GM18505 (cell line): Measurements from ENCODE around the gene INPP5D.

Experiments used
- ATAC-seq: cut with Tn5 transposase; IDR thresholded peaks from one replicate; pipeline ENCODE4 v1.9.1; 2021; ENCODE audit not compliant: unreplicated experiment
- POLR2A ChIP-seq: IDR thresholded peaks from 4 replicates; pipeline ENCODE4 v1.6.1; 2011; ENCODE audit warnings: borderline replicate concordance; ENCODE audit not compliant: insufficient read depth, insufficient read length; ENCODE audit errors: extremely low read depth

INPP5D gene

DNA sequence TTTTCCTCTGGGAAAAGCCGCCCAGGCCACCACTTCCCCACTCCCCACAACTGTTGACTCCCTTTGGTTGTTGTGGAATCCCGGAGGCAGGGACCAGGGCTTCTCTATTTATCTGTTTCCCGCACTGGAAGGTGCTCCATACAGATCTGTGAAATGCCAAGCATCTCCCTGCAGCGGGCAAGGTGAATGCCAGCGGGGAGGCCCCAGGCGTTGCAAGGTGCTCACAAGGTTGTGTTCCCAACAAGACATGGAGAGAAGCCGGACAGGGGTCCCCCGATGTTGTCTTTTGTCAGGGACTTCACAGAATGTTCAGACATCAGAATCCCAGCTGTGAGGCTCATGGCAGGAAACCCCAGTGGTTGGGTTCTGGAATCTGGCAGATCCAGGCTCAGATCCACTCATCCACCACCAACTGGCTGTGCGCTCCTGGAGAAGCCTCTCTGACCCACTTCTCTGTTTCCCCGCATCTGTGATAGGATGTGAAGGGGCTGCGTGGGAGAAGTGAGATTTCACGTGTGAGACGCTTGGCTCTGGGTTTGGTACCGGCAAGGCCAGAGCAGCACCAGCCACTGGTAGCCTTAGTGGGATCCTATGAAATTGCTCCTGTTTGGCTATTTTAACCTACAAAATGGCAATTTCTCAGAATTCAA, 36.3 kb upstream of the INPP5D start:
- ATAC-seq, result no peak
- TF ChIP-seq POLR2A, result no peak

DNA sequence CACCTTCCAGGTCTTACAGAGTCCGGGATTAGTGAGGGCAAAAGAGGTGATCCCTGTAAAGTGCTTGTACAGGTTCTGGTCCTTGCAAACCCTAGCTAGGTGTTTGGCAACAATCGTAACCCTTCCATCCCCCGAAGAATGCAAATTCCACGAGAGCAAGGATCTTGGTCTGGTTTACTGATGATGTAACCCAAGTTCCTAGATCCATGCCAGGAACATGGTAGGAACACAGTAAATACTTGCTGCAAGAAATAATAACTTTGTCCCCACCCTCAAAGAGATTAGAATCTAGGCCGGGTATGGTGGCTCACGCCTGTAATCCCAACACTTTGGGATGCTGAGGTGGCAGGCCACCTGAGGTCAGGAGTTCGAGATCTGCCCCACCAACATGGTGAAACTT, 34.4 kb upstream of the INPP5D start:
- ATAC-seq, result no peak
- no peak for TF ChIP-seq POLR2A

DNA sequence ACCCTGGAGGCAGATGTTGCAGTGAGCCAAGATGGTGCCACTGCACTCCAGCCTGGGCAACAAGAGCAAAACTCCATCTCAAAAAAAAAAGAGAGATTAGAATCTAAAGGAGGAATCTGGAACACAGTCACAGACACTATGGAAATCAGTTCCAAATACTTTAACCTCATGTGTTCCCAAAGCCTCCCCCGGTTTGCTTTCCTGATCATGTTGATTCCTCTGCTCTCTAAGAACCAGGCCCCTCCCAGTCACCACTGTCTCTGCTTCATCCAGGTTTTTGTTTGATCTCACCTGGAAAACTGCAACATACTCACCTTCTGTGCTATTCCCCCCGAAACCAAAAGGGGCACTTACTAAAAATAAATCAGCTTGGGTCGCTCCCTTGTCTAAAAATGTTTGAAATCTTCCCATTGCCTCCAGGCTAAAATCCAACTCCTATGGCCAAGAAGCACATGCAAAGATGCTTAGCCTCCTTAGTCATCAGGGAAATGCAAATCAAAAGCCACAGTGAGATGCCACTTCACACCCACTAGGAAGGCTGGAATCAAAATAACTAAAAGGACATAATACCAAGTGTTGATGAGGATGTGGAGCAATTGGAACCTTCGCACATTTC, 33.8 kb upstream of the INPP5D start:
- ATAC-seq, result no peak
- no peak for TF ChIP-seq POLR2A

DNA sequence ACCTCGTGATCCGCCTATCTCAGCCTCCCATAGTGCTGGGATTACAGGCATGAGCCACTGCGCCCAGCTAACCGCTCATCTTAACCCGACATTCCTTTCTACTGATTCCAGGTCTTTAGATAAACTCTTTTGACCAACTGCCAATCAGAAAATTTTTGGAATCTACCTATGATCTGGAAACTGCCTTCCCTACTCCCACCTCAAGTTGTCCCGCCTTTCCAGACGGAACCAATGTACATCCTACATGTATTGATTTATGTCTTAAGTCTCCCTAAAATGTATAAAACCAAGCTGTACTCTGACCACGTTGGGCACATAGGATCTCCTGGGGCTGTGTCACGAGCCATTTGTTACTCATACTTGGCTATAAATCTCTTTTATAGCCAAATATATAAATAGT, 30.8 kb upstream of the INPP5D start:
- no peak for ATAC-seq
- no peak for TF ChIP-seq POLR2A

DNA sequence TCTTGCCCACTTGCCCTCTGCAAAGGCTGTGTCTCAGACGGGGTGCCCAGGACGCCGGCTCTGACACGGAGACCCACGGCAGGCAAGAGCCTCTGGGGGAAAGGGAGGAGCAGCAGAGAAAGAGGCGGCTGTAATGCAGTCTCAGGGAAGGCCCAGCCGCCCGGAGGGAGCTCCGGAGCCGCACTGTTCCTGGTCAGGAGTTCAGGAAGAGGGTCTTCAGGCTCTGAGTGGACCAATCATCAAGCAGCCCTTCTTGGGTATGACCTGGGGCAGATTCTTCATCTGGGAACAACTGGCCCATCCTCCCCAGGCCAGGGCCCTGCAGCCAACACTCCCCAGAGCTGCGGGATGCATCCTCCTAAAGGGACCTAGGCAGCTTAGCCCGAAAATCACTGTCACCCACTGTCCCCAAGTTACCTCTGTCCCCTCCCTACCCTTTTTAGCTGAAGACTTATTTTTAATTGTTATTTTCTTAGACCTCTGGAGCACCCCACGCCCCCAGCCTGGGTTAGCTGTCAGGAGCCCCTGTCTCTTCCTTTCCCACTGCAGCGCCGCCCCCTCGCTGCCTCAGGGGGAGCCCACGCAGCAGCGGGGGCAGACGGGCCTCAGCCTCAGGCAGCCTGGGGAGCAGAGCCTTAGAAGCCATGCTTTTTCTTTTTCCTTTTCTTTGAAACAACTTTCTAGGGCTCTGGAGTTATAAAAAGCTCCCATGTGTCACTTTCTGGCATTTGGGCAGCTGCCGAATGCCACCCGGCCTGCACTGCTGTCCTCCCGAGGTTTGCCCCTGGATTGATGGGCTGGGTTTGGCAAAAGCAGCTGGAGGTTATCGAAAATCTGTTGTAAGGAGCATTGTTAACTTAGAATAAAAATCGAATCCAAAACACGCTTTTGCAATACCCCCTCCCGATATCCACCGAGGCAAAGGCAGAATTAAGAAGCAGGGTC, 28.3 kb upstream of the INPP5D start:
- TF ChIP-seq POLR2A, result no peak

DNA sequence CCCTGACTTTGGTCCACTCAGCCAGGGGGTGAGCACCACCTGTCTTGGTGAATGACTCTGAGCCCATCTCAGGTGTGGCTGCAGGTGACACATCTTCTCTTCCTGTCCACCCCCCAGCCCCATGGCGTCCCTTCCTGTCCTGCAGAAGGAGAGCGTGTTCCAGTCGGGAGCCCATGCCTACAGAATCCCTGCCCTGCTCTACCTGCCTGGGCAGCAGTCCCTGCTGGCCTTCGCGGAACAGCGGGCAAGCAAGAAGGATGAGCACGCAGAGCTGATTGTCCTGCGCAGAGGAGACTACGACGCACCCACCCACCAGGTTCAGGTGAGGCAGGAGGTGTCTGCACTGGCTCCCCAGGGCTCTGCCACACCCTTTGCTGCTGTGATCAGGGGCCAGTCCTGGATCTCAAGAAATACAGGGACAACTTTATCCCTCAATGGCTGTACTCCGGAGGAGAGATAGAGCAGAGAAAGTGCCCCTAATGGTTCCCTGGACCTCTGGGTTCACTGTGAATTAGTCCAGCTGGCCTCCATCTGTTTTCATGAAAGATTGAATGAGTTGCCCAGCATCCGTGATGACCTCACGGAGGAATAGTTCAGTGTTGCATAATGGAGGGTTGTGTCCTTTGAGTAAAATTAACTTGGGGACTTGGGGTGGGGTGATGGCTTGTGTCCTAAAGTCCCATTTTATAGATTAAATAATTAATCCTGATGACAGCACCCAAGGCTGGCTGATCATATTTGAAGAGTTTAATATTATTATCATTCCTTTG, 27.4 kb upstream of the INPP5D start, which contains the start of gene NEU2:
TSS of gene NEU2 (plus strand) at position 122 of the 770 bp plus-strand sequence. CDS start at position 122, 0 bp downstream.
- no peak for ATAC-seq
- no peak for TF ChIP-seq POLR2A

More for the DNA sequence above, 28.3 kb upstream of the INPP5D start:
- no peak for ATAC-seq

DNA sequence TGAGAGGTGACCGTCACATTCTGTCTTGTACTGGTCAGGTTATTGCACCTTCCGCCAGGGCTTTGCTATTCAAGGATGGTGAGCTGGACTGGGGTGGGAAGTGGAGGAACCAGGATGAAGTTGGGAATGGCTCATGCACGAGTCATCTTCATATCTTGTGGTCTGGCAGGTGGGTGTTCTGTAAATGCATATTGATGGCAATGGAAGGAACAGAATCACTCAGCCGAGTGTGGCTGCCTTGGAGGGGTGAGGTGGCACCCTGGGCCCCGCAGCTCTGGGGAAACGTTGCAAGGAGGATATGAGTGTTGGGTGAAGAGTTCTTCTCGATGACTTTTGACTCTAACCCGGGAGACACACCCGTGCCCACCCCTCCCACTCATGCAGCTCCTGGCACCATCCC, 26.5 kb upstream of the INPP5D start:
- TF ChIP-seq POLR2A, result no peak

DNA sequence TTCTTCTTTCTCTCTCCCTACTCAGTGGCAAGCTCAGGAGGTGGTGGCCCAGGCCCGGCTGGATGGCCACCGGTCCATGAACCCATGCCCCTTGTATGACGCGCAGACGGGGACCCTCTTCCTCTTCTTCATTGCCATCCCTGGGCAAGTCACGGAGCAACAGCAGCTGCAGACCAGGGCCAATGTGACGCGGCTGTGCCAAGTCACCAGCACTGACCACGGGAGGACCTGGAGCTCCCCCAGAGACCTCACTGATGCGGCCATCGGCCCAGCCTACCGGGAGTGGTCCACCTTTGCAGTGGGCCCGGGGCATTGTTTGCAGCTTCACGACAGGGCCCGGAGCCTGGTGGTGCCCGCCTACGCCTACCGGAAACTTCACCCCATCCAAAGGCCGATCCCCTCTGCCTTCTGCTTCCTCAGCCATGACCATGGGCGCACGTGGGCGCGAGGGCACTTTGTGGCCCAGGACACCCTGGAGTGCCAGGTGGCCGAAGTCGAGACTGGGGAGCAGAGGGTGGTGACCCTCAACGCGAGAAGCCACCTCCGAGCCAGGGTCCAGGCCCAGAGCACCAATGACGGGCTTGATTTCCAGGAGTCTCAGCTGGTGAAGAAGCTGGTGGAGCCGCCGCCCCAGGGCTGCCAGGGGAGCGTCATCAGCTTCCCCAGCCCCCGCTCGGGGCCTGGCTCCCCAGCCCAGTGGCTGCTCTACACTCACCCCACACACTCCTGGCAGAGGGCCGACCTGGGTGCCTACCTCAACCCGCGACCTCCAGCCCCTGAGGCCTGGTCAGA, 25.9 kb upstream of the INPP5D start:
- TF ChIP-seq POLR2A, result no peak
- no peak for ATAC-seq

More for the DNA sequence above, 26.5 kb upstream of the INPP5D start:
- ATAC-seq, result no peak

DNA sequence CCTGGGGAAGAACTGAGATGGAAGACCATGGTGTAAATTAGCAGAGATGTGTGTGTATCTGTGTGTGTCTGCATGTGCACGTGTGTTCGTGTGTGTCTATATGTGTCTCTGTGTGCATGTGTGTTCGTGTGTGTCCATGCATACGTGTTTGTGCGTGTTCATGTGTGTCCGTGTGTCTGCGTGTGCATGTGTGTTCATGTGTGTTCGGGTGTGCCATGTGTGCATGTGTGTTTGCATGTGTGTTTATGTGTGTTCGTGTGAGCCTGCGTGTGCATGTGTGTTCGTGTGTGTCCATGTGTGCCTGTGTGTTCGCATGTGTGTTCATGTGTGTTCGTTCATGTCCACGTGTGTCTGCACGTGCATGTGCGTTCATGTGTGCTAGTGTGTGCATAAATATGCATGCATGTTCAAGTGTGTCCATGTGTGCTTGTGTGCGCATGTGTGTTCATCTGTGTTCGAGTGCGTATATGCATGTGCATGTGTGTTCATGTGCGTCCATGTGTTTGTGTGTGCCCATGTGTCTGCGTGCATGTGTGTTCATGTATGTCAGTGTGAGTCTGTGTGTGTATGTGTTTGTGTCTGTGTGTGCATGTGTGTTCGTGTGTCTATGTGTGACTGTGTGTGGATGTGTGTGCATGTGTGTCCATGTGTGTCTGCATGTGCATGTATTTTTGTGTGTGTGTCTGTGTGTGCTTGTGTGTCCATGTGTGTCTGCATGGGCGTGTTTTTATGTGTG, 24.5 kb upstream of the INPP5D start:
- ATAC-seq, result no peak
- TF ChIP-seq POLR2A, result no peak

DNA sequence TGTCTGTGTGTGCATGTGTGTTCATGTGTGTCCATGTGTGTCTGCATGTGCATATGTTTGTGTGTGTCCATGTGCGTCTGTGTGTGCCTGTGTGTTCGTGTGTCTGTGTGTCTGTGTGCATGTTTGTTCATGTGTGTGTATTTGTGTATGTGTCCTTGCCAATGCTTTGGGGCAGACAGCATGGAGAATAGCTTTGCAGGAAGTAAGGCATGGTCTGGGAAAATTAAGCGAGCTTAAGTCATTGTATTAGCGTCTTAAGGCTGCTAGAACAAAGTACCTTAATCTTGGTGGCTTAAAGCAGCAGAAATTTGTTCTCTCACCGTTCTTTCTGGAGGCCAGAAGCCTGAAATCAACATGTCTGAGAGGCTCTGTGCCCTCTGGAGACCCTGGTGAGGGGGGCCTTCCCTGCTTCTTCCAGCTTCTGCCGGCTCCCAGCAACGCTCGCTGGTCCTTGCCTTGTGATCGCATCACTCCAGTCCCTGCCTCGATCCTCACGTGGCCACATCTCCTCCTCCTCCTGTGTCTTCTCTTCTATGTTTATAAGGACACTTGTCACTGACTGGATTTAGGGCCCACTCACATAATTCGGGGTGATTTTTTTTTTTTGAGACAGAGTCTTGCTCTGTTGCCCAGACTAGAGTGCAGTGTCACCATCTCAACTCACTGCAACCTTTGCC, 23.8 kb upstream of the INPP5D start:
- TF ChIP-seq POLR2A, result no peak

DNA sequence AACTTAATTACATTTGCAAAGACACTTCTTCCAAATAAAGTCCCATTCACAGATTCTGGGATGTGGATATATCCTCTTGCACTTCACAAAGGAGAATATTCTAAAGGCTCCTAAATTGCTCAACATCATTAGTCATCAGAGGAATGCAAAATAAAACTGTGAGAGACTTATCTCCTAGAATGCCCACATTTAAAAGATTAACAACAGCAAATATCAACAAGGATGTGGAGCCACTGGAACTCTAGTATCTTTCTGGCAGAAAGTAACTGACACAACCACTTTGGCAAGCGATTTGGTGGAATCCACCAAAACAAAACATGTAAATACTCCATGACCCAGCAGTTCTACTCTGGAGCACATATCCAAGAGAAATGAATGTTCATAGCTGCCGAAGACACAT, 23.1 kb upstream of the INPP5D start:
- TF ChIP-seq POLR2A, result no peak
- ATAC-seq, result no peak

More for the DNA sequence above, 23.8 kb upstream of the INPP5D start:
- no peak for ATAC-seq

DNA sequence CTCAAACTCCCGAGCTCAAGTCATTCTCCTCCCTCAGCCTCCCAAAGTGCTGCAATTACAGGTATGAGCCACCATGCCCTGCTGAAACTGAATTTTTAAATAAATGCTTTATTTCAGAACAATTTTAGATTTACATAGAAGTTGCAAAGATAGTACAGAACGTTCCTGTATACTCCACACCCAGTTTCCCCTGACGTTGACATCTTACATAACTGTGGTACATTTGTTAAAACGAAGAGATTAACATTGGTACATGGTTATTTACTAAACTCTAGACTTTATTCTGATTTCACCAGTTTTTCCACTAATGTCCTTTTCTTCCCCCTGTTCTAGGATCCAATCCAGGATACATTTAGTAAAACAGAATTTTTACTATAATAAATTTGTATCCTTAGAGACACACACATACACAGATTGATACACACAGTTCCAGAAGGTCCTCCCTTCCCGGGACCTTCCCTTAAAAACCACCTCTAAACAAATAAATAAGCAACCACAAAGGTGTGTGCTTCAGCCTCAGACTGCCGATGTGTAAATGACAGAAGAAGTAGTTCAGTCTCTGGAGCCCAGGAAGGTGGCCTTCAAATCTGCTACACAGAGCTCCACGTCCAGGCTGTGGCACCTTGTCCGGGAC, 20.8 kb upstream of the INPP5D start:
- no peak for TF ChIP-seq POLR2A
- ATAC-seq, result no peak
